T-helper 1 cell (primary cell): ENCODE results near the gene KDM2B.
"Not testable (repeated sequence)": the region's sequence is repeated elsewhere in the genome, so short reads cannot be mapped to it uniquely, and the experiment has no call there.

ENCODE experiments used
- DNase-seq, 5 donors: peaks; one replicate each; pipeline ENCODE4 v3.0.0-alpha.2; 2012 to 2020

The KDM2B gene

DNA sequence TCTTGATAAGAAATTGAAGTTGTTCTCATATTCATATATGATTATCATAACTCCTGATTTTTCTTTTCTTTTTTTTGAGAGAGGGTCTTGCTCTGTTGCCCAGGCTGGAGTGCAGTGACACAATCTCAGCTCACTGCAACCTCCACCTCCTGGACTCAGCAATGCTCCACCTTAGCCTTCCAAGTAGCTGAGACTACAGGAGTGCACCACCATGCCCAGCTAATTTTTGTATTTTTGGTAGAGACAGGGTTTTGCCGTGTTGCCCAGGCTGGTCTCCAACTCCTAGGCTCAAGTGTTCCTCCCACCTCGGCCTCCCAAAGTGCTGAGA, 2.5 kb upstream of the KDM2B start:
- not testable (repeated sequence) for DNase-seq

DNA sequence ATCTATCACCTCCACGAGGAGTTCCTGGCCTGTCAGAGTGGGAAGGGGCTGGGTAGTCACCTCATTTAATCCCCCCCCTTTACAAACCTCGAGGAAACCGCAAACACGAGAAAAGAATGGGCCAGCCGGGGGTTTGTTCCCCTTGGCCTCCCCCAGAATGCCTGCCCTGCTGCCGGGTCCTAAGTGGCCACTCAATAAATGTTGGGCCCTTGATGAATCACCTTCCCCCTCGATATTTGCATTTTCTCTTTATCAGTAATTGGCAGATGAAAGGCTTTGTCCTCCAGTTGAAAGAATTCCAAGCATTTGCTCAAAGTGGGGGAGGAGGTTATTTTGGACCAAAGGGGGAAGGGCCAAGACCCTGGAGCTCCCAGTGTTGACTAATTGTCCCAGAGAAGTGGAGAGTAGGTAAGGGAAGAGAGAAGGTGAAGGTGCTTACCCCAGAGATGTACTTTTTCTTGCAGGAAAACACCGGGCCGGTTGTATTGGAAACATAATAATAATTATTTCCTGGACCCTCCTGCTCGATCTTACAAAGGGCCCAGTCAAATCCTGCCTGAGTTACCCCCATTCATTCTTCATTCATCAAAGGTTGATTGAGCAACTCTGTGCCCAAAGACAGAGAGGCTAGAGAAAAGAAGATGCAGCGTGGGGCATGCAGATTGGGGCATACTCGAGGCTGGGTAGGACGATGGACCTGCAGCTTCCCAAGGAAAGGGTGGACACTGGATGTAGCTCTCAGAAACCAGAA, 1.9 kb upstream of the KDM2B start:
- no peak for DNase-seq

GRCh38 chr12:121581686-121582429, 1.0 kb upstream of the KDM2B start:
- DNase-seq, result no peak

GRCh38 chr12:121579981-121580868, 598 bp downstream of the KDM2B start:
- peak; percentile 54 to 78 (median 70) for DNase-seq

- peak in 4 of 5 donors; percentile 24 to 37 (median 31) for DNase-seq
Observed at GRCh38 chr12:121579190-121579791, 1.5 kb downstream of the KDM2B start.

DNA sequence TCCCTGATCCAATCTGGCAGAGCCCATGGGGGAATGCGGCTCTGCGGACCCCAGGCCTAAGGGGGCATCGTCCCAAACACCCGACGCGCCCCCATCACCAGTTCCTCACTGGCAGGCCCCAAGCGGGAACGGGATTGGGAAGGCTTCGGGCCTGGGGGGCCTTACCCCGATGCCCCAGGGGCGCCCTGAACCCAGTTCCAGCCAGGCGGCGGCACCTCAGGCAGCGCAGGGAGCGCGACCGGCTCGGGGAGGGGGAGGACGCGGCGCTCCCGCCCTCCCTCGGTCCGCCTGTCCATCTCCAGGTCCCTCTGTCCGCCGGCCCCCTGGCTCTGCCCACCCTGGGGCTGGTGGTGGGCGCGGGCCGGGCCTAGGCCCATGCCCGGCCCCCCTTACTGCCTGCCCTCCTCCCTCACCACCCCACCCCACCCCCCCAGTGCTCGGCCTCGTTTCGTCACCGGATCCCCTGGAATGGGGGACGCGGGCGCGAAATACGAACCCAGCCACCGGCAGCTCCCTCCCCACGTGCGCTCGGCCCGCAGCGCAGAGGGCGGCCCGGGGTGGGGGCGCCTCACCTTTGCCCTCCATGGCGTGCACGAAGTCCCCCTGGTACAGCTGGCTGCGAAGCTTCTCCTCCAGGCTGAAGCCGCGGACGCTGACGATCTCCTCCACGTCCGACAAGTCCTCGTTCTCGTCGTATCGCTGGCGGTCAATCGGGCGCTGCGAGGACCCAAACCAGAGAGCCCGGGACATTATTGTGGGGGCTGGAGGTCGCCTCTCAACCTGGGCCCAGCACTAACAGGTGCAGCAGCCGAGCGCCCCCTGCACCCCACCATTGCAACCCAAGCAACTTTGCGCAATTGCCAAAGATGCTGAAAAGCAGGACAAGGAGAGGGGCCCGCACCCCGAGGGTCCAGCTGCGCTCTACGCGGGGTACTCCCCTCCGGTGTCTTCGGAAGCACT, 2.3 kb downstream of the KDM2B start:
- DNase-seq, result no peak

- DNase-seq, result no peak
Observed at GRCh38 chr12:121577443-121578180, 3.2 kb downstream of the KDM2B start.

- no peak for DNase-seq
Observed at GRCh38 chr12:121576851-121577391, 3.9 kb downstream of the KDM2B start.

GRCh38 chr12:121575952-121576625, 4.7 kb downstream of the KDM2B start:
- no peak for DNase-seq

DNA sequence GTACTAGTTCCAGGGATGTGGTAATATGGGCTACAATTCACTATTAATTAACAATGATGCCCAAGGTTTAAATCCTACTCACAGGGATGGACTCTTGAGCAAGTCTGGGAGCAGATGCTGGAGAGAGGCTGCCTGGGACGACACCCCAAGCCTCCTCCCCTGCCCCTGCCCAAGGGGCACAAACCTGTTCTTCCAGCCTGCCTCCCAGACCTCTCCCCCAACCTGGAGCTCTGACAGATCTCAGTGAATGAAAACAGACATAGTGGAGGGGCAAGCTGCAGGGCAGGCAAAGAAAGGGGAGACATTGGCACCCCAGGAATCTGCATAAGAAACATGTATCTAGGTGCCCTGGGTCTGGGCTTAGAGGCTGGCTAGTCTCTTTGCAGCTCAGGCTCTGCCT, 5.8 kb downstream of the KDM2B start:
- no peak for DNase-seq

DNA sequence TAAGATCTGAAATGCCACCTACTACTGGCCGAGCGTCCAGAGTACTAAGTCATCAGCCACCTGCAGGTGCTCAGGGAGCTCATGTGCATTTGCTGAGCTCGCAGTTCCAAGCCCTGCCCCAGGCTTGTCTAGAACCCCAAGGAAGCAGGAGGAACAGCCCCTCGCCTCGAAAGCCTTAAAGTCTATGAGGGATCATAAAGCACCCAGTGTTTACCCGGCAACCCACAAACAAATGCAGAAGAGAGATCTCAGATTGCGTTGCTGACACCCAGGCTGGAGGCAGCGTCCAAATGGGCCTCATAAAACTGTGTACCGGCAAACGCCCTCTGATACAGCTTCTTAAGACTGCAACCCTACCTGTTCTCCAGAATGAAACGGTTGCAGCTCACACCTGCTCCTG, 6.8 kb downstream of the KDM2B start:
- DNase-seq, result no peak

DNA sequence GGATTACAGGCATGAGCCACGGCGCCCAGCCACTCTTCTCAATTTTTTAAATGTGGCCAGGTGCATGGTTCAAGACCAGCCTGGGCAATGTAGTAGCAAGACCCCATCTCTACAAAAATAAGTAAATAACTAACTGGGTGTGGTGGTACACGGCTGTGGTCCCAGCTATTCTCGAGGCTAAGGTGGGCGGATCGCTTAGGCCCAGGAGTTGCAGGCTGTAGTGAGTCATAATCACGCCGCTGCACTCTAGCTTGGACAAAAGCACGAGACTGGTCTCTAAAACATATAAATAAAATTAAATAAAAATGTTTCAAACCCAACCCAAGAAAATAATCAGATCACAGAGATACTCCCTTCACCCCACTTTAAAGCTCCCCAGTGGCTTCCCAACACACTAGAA, 8.9 kb downstream of the KDM2B start:
- no peak for DNase-seq

- DNase-seq, result no peak
Observed at GRCh38 chr12:121570467-121571283, 10.1 kb downstream of the KDM2B start.

- no peak for DNase-seq
Observed at GRCh38 chr12:121568971-121569751, 11.7 kb downstream of the KDM2B start.

GRCh38 chr12:121568518-121568917, 12.3 kb downstream of the KDM2B start:
- no peak for DNase-seq

GRCh38 chr12:121565076-121565475, 15.7 kb downstream of the KDM2B start:
- DNase-seq, result no peak

- DNase-seq, result no peak
Observed at GRCh38 chr12:121562488-121562887, 18.3 kb downstream of the KDM2B start.

- DNase-seq, result no peak
Observed at GRCh38 chr12:121561009-121561395, 19.8 kb downstream of the KDM2B start.
